Measurements from ENCODE around the gene LRG1. TPM values are rescaled to one million over a fixed set of nuclear protein-coding genes. Genes with fewer than 3 reads are reported as not detected.

LRG1 gene
- total RNA-seq, 1 donor from 2014 or later = not detected

DNA sequence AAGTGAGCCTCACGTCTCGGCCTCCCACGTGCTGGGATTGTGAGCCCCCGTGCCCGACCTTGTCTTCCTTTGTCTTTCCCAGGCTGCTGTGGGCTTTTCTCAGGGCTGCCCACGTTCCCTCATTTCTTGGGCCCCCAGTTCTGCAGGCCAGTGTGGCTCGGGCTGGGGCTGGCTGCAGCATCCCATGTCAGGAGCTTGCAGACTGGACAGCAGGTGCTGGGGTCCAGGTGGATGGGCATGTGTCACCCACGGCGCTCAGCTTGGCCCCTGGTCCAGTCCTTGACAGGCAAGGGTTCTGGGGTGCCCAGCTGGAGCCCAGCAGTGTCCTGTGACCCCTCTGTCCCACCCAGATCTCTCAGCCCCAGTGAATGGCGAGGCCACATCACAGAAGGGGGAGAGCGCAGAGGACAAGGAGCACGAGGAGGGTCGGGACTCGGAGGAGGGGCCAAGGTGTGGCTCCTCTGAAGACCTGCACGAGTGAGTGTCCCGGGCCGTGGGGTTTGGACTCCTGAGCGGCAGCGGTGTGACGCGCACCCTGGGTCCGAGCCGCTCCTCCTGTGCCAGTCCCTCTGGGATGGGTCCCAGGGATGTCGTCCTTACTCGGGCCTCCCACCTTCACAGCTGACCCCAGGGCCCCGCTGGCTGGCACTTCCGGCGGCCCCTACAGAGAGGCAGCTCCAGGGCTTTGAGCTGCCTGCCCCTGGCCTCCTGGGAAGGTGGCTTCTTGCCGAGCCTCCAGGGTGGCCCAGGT, 38.8 kb downstream of the LRG1 start:
- Histone ChIP-seq H3F3A (ENCODE audit: low read depth) (no peaks in the 10 kb centered on the region), H4K20me1 (ENCODE audit: low read depth) (peaks cover 22% of the 10 kb centered on the region), H2AFZ (replicated peaks) (no peak overlapping the region), H3K9me3 (ENCODE audit: low read depth) (no peaks in the 10 kb centered on the region), H3K36me3 (no peaks in the 10 kb centered on the region), H3K4me1 (peaks cover 11% of the 10 kb centered on the region), H3K9ac (no peak overlapping the region), H3K27me3 (no peaks in the 10 kb centered on the region), H3K4me2 (no peak overlapping the region), H3K79me2 (ENCODE audit: low read depth) (no peaks in the 10 kb centered on the region), H3K4me3 (no peak overlapping the region), H3K27ac (no peak overlapping the region)
- Mint-ChIP-seq H3K4me1 (no peaks in the 10 kb centered on the region), H3K36me3 (peaks cover 6% of the 10 kb centered on the region), H3K4me3 (no peak overlapping the region), H3K27ac (no peak overlapping the region), H3K27me3 (ENCODE audit: insufficient read depth, low read depth) (peaks cover 5% of the 10 kb centered on the region), H3K9me3 (no peaks in the 10 kb centered on the region)
- DNase-seq (ENCODE audit: low spot score) = no peak
- TF ChIP-seq EZH2phosphoT487 (IDR thresholded peaks at IDR 0.05) (no peak), EZH2 (IDR thresholded peaks at IDR 0.05) (no peak)
- TF ChIP-seq, protein P1, sequence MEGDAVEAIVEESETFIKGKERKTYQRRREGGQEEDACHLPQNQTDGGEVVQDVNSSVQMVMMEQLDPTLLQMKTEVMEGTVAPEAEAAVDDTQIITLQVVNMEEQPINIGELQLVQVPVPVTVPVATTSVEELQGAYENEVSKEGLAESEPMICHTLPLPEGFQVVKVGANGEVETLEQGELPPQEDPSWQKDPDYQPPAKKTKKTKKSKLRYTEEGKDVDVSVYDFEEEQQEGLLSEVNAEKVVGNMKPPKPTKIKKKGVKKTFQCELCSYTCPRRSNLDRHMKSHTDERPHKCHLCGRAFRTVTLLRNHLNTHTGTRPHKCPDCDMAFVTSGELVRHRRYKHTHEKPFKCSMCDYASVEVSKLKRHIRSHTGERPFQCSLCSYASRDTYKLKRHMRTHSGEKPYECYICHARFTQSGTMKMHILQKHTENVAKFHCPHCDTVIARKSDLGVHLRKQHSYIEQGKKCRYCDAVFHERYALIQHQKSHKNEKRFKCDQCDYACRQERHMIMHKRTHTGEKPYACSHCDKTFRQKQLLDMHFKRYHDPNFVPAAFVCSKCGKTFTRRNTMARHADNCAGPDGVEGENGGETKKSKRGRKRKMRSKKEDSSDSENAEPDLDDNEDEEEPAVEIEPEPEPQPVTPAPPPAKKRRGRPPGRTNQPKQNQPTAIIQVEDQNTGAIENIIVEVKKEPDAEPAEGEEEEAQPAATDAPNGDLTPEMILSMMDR (IDR thresholded peaks at IDR 0.05) = no peak

DNA sequence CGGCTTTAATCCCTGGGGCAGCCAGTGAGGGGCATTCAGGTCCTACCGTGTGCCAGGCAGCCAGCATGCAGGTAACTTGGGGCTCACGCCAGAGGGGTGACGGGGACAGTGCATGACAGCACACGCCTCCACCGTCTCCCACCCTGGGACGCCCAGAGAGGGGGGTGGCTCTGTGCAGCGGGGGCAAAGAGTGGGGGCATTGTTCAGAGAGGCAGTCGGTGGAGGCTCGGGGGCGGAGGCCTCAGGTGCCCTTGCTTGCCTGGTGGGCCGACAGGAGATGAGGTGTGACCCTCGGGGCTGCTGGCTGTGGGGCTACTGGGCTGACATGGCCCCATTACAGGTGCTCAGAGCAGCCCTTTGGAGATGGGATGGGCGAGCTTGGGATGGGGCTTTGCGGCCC, 40.0 kb downstream of the LRG1 start:
- no peaks in the 10 kb centered on the region for H3K36me3 Mint-ChIP-seq
- Histone ChIP-seq H3K4me2 (no peak overlapping the region), H3K36me3 (no peaks in the 10 kb centered on the region), H3K9me3 (ENCODE audit: low read depth) (no peaks in the 10 kb centered on the region), H2AFZ (replicated peaks) (no peak overlapping the region), H3K27me3 (no peaks in the 10 kb centered on the region), H3K9ac (no peak overlapping the region), H3K4me1 (peaks cover 11% of the 10 kb centered on the region), H3K27ac (no peak overlapping the region), H3F3A (ENCODE audit: low read depth) (no peaks in the 10 kb centered on the region), H3K79me2 (ENCODE audit: low read depth) (no peaks in the 10 kb centered on the region), H4K20me1 (ENCODE audit: low read depth) (peaks cover 11% of the 10 kb centered on the region), H3K4me3 (no peak overlapping the region)
- TF ChIP-seq, protein P1 (IDR thresholded peaks at IDR 0.05) = no peak
- TF ChIP-seq EZH2 (IDR thresholded peaks at IDR 0.05) = no peak
- no peak for TF ChIP-seq EZH2phosphoT487 (IDR thresholded peaks at IDR 0.05)
- DNase-seq (ENCODE audit: low spot score) = no peak
- H3K9me3 Mint-ChIP-seq = no peaks in the 10 kb centered on the region
- no peak overlapping the region for H3K27ac Mint-ChIP-seq
- peaks cover 8% of the 10 kb centered on the region for H3K27me3 Mint-ChIP-seq (ENCODE audit: insufficient read depth, low read depth)
- H3K4me3 Mint-ChIP-seq = no peak overlapping the region
- H3K4me1 Mint-ChIP-seq = no peaks in the 10 kb centered on the region

DNA sequence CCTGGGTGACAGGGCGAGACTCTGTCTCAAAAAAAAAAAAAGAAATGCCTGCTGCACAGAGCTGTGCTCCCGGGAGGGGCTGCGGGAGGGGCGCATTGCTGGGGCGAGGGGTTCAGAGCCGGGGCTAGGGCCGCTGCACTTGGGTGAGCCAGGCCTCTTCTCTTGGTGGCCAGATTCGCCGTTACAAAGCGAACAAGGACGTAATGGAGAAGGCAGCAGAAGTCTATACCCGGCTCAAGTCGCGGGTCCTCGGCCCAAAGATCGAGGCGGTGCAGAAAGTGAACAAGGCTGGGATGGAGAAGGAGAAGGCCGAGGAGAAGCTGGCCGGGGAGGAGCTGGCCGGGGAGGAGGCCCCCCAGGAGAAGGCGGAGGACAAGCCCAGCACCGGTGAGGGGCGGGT, 40.5 kb downstream of the LRG1 start:
- no peak for DNase-seq (ENCODE audit: low spot score)
- Histone ChIP-seq H3K4me1 (peaks cover 11% of the 10 kb centered on the region), H3F3A (ENCODE audit: low read depth) (no peaks in the 10 kb centered on the region), H2AFZ (replicated peaks) (no peak overlapping the region), H3K27ac (no peak overlapping the region), H3K9ac (no peak overlapping the region), H3K27me3 (no peaks in the 10 kb centered on the region), H3K36me3 (no peaks in the 10 kb centered on the region), H3K4me3 (no peak overlapping the region), H4K20me1 (ENCODE audit: low read depth) (peaks cover 14% of the 10 kb centered on the region), H3K79me2 (ENCODE audit: low read depth) (no peaks in the 10 kb centered on the region), H3K9me3 (ENCODE audit: low read depth) (no peaks in the 10 kb centered on the region), H3K4me2 (no peak overlapping the region)
- no peak overlapping the region for H3K4me3 Mint-ChIP-seq
- peaks cover 2% of the 10 kb centered on the region for H3K36me3 Mint-ChIP-seq
- H3K9me3 Mint-ChIP-seq = no peaks in the 10 kb centered on the region
- TF ChIP-seq EZH2phosphoT487 (IDR thresholded peaks at IDR 0.05) = no peak
- no peak for TF ChIP-seq EZH2 (IDR thresholded peaks at IDR 0.05)
- TF ChIP-seq, protein P1 (IDR thresholded peaks at IDR 0.05) = no peak
- H3K4me1 Mint-ChIP-seq = no peaks in the 10 kb centered on the region
- no peak overlapping the region for H3K27ac Mint-ChIP-seq
- H3K27me3 Mint-ChIP-seq (ENCODE audit: insufficient read depth, low read depth) = peaks cover 8% of the 10 kb centered on the region
